AG10803 (cell line): ENCODE measurements around the gene ESR2.

Experiments
- DNase-seq: peaks from one replicate; pipeline ENCODE4 v3.0.0; 2010; ENCODE audit warnings: low read depth
- H3K4me3 ChIP-seq: 2 replicates; pipeline ENCODE4 v1.5.1; 2011; ENCODE audit warnings: mild to moderate bottlenecking, low read length, control low read depth
- CTCF ChIP-seq: conservative IDR thresholded peaks from 2 replicates; pipeline ENCODE4 v1.5.1; 2011; ENCODE audit warnings: mild to moderate bottlenecking, low read length, control low read depth, inconsistent platforms

The ESR2 gene

GRCh38 chr14:64110802-64111201 lies 183.4 kb downstream of the ESR2 start:
- TF ChIP-seq CTCF, result no peak
- no peak overlapping the region for H3K4me3 ChIP-seq
- DNase-seq, result no peak

GRCh38 chr14:64109819-64110554 lies 184.2 kb downstream of the ESR2 start:
- peak; percentile 29 for DNase-seq
- H3K4me3 ChIP-seq, result no peak overlapping the region
- no peak for TF ChIP-seq CTCF

- no peak overlapping the region for H3K4me3 ChIP-seq
- TF ChIP-seq CTCF, result no peak
- DNase-seq, result no peak
Measured at GRCh38 chr14:64107438-64107837, 186.7 kb downstream of the ESR2 start.

GRCh38 chr14:64098120-64098519 lies 196.1 kb downstream of the ESR2 start:
- no peak for DNase-seq
- no peak overlapping the region for H3K4me3 ChIP-seq
- TF ChIP-seq CTCF, result no peak

GRCh38 chr14:64095620-64096019 lies 198.6 kb downstream of the ESR2 start:
- DNase-seq, result peak; percentile 87
- H3K4me3 ChIP-seq, result no peak overlapping the region
- no peak for TF ChIP-seq CTCF

GRCh38 chr14:64092940-64093339 lies 201.2 kb downstream of the ESR2 start:
- DNase-seq, result no peak
- no peak overlapping the region for H3K4me3 ChIP-seq
- no peak for TF ChIP-seq CTCF

- H3K4me3 ChIP-seq, result no peak overlapping the region
- DNase-seq, result no peak
- no peak for TF ChIP-seq CTCF
Measured at GRCh38 chr14:64092338-64092737, 201.8 kb downstream of the ESR2 start.
